Tibial nerve (tissue), 4 donors: ENCODE data around the gene CFAP92. TPM values are rescaled to one million over a fixed set of nuclear protein-coding genes. Genes with fewer than 3 reads are reported as not detected.
"Not testable (repeated sequence)": the region's sequence is repeated elsewhere in the genome, so short reads cannot be mapped to it uniquely, and the experiment has no call there.

Source experiments
- DNase-seq, 2 donors: peaks; one replicate each; pipeline ENCODE4 v3.0.0-alpha.2; 2019; ENCODE audit warnings: low spot score in 2 of 2
- H3K27ac ChIP-seq, 4 donors: fragments of 200-600 bp; sonication (generic) in 3 of 4; one replicate each; pipeline ENCODE4 v1.5.1; 2017 to 2019; ENCODE audit warnings: mild to moderate bottlenecking in 1 of 4
- H3K27me3 ChIP-seq, 2 donors: fragments of 200-600 bp; sonication (generic) in 1 of 2; one replicate each; pipeline versions ENCODE4 v1.5.1 to v1.6.0; 2017 to 2019
- H3K36me3 ChIP-seq, 3 donors: fragments of 200-600 bp; sonication (generic); one replicate each; pipeline ENCODE4 v1.5.1; 2018 to 2019
- H3K4me1 ChIP-seq, 4 donors: fragments of 200-600 bp; sonication (generic) in 3 of 4; one replicate each; pipeline ENCODE4 v1.5.1; 2017 to 2019
- H3K4me3 ChIP-seq, 4 donors: fragments of 200-600 bp; sonication (generic) in 3 of 4; one replicate each; pipeline ENCODE4 v1.5.1; 2017 to 2019; ENCODE audit warnings: mild to moderate bottlenecking in 1 of 4, moderate library complexity in 1 of 4
- H3K9me3 ChIP-seq, 4 donors: fragments of 200-600 bp; sonication (generic) in 3 of 4; one replicate each; pipeline ENCODE4 v1.5.1; 2017 to 2019
- CTCF ChIP-seq, 5 experiments: fragments of 200-600 bp in 3 of 5; fragments of 450-650 bp in 2 of 5; sonication (generic) in 3 of 5; IDR thresholded peaks; one replicate each; pipeline ENCODE4 v1.5.1; 2016 to 2019; ENCODE audit warnings: antibody characterized with exemption in 5 of 5, mild to moderate bottlenecking in 3 of 5, moderate library complexity in 2 of 5
- EP300 ChIP-seq, 2 donors: sonication (generic); formaldehyde crosslinking; IDR thresholded peaks; one replicate each; pipeline ENCODE4 v1.6.1; 2017; ENCODE audit warnings: antibody characterized with exemption in 2 of 2, mild to moderate bottlenecking in 1 of 2
- POLR2A ChIP-seq, 2 donors: fragments of 450-650 bp; IDR thresholded peaks; one replicate each; pipeline ENCODE4 v1.6.1; 2017; ENCODE audit warnings: antibody characterized with exemption in 2 of 2, mild to moderate bottlenecking in 2 of 2, moderate library complexity in 2 of 2
- WGBS, 2 donors: methylation state at CpG; one replicate each; pipeline ENCODE4 v1.1.5; 2018; 5-methylcytosine and 5-hydroxymethylcytosine counted together
- total RNA-seq, 4 donors: library from RNA; depleted of rRNA; stranded (reverse); fragments of >200 nt; gene quantifications; one replicate each; pipeline ENCODE4 v1.1.0, GENCODE V29; 2016

CFAP92 gene
- total RNA-seq, 4 donors from 2014 or later, result 0.22 to 0.78 (median 0.63) TPM; not detected in 1

- Histone ChIP-seq H3K4me3 (no peak overlapping the region), H3K9me3 (peaks cover 0 to 3% (median 0%) of the 10 kb centered on the region in 4 donors), H3K27ac (no peak overlapping the region), H3K36me3 (no peaks in the 10 kb centered on the region), H3K4me1 (no peaks in the 10 kb centered on the region), H3K27me3 (peaks cover 0 to 4% of the 10 kb centered on the region in 2 donors)
- no peak for DNase-seq
- 82 to 83% methylated on average over 10 of the region's 10 CpGs for WGBS, 2 donors
- TF ChIP-seq POLR2A (IDR thresholded peaks at IDR 0.05) (no peak), CTCF (IDR thresholded peaks at IDR 0.05) (no peak), EP300 (IDR thresholded peaks at IDR 0.05) (no peak)
Observed at GRCh38 chr3:128931046-128931445, 62.8 kb downstream of the CFAP92 start.

- H3K27ac ChIP-seq, result no peak overlapping the region
- TF ChIP-seq CTCF (IDR thresholded peaks at IDR 0.05) (no peak), POLR2A (IDR thresholded peaks at IDR 0.05) (no peak), EP300 (IDR thresholded peaks at IDR 0.05) (no peak)
- no peak overlapping the region for H3K4me3 ChIP-seq
- no peaks in the 10 kb centered on the region for H3K4me1 ChIP-seq
- peaks cover 0 to 12% (median 0%) of the 10 kb centered on the region in 4 donors for H3K9me3 ChIP-seq
- WGBS, 2 donors, result 92 to 93% methylated on average over 3 of the region's 3 CpGs
- no peaks in the 10 kb centered on the region for H3K27me3 ChIP-seq
- DNase-seq, result no peak
- no peaks in the 10 kb centered on the region for H3K36me3 ChIP-seq
Observed at GRCh38 chr3:128929364-128929763, 64.5 kb downstream of the CFAP92 start.

- H3K36me3 ChIP-seq, result peaks cover 0 to 18% (median 0%) of the 10 kb centered on the region in 3 donors
- not testable (repeated sequence) for H3K4me1 ChIP-seq, H3K27me3 ChIP-seq, H3K27ac ChIP-seq, H3K4me3 ChIP-seq, DNase-seq
- H3K9me3 ChIP-seq, result peaks cover 0 to 32% (median 0%) of the 10 kb centered on the region in 4 donors
- WGBS, 2 donors, result 85 to 90% methylated on average over 6 of the region's 6 CpGs
Observed at GRCh38 chr3:128923986-128924385, 69.9 kb downstream of the CFAP92 start.

GRCh38 chr3:128923576-128923975 lies 70.3 kb downstream of the CFAP92 start:
- no peak for DNase-seq
- Histone ChIP-seq H3K9me3 (peaks cover 0 to 31% (median 0%) of the 10 kb centered on the region in 4 donors), H3K4me1 (no peaks in the 10 kb centered on the region), H3K4me3 (no peak overlapping the region), H3K27me3 (no peaks in the 10 kb centered on the region), H3K36me3 (peaks cover 0 to 20% (median 0%) of the 10 kb centered on the region in 3 donors), H3K27ac (no peak overlapping the region)
- TF ChIP-seq EP300 (IDR thresholded peaks at IDR 0.05) (no peak), CTCF (IDR thresholded peaks at IDR 0.05) (no peak), POLR2A (IDR thresholded peaks at IDR 0.05) (no peak)
- WGBS, 2 donors, result 89 to 93% methylated on average over 2 of the region's 2 CpGs

GRCh38 chr3:128922804-128923459 lies 70.9 kb downstream of the CFAP92 start:
- Histone ChIP-seq H3K9me3 (peaks cover 0 to 31% (median 0%) of the 10 kb centered on the region in 4 donors), H3K4me1 (no peaks in the 10 kb centered on the region), H3K27me3 (no peaks in the 10 kb centered on the region), H3K4me3 (no peak overlapping the region), H3K36me3 (peaks cover 0 to 26% (median 0%) of the 10 kb centered on the region in 3 donors), H3K27ac (no peak overlapping the region)
- no peak for DNase-seq
- 77 to 90% methylated on average over 10 of the region's 10 CpGs for WGBS, 2 donors
- TF ChIP-seq EP300 (IDR thresholded peaks at IDR 0.05) (no peak), CTCF (IDR thresholded peaks at IDR 0.05) (no peak), POLR2A (IDR thresholded peaks at IDR 0.05) (no peak)
